GM12873 (cell line): ENCODE data around the gene MAST4.
A peak's percentile ranks its signal among the peaks of the same experiment; 100 is the strongest.

Experiments used
- CTCF ChIP-seq: IDR thresholded peaks from 2 replicates; pipeline ENCODE4 v1.5.1; 2012; ENCODE audit warnings: low read depth, mild to moderate bottlenecking, moderate library complexity, low read length, control low read depth; ENCODE audit not compliant: insufficient read depth; ENCODE audit errors: missing control alignments

Gene MAST4

DNA sequence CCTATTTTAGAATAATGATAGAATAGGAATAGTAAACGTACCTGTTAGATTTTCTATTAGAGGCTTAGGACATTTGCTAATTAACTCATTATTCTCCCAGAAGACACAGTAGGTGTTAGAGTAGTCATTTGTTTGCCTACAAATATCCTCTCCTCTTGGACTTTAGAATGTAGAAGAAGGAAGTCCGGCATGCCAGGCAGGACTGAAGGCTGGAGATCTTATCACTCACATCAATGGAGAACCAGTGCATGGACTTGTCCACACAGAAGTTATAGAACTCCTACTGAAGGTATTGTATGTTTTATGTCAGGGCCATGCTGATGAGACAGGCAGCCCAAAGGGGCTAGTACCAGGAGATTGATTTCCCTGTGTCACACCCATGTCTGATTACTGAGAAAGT lies 557.1 kb downstream of the MAST4 start:
- no peak for TF ChIP-seq CTCF

DNA sequence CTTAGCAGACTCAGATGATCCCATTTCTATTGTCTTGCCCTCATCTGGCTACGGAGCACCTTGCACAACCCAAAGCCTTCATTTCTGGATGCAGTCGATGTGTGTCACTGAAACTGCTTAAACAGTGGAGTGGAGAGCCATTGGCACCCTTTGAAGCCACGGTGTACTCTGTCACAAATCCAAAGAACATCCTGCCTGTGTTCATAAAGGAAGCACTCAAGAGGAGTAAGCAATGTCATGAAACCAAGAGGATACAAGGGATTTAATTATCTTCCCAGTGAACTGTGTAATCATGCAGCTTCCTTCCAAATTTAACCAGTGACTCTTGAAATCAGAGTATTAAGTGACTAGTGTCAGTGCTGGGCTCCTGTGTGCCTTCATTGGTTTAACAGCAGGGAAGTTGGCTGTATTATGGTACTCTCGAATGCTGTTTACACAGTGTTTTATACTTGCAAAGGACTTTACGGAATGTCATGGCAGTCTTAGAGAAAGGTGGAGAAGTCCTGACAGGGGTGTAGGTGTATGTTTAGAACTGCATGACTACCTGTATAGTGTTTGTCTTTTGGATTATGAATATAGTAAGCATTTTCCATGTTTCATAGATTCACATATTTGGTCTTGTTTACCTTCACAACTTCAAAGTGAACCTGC lies 558.5 kb downstream of the MAST4 start:
- no peak for TF ChIP-seq CTCF

GRCh38 chr5:67156976-67157583 lies 560.9 kb downstream of the MAST4 start:
- peak; percentile 87 for TF ChIP-seq CTCF

- no peak for TF ChIP-seq CTCF
These were observed 564.1 kb downstream of the MAST4 start for GRCh38 chr5:67160272-67160671.

- no peak for TF ChIP-seq CTCF
These were observed 564.8 kb downstream of the MAST4 start for GRCh38 chr5:67160985-67161384.

DNA sequence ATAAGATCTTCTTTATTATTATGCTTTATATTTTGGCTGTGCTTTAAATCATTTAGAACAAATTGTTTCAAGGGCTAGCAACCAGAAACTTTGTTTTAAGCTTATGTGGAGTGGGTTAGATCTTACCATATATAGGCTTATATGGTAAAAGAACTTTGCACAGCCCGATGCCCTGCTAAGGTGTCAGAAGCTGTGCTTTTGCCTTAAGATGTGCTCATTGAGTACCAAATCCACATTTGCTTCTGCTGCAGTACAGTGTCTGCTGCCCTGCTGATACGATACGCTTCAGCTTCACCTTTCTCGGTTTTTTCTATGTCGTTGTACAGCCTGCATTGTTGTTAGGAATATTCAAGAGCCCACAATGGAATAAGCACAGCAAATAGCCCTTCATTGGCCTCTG lies 565.6 kb downstream of the MAST4 start:
- TF ChIP-seq CTCF = no peak

GRCh38 chr5:67163231-67163756 lies 567.1 kb downstream of the MAST4 start:
- no peak for TF ChIP-seq CTCF
